Measurements from ENCODE around the gene RASGRF2. TPM values are rescaled to one million over a fixed set of nuclear protein-coding genes. Genes with fewer than 3 reads are reported as not detected.

RASGRF2 gene
- total and polyA plus RNA-seq, 11 donors: 3.6 to 16.6 (median 6.3) TPM

DNA sequence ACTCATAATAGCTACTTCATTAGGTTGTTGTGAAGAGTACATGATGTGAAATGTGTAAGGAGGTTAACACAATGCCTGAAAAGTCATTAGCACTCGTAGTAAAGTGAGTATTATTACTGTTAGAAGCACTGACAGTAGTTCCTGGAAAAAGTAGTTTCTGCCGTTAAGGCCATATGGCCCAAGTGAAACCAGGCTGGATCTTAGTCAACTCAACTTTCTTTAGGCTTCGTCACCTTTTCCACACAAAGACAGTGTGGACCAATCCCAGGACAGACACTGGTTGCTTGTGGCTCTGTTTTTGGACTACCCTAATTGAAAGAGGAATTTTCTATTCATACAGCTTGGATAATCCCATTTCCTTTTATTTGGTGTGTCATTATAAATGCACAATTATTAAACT lies 243.6 kb downstream of the RASGRF2 start:
- H3K9me3 ChIP-seq: no peaks in the 10 kb centered on the region
- intact Hi-C loops (cut with DNase I): loop anchor here in 2 of 10 donors (10.0 kb wide), 2 partner anchors 91 to 519 kb away; no protein-coding TSS in a partner anchor
- H3K27ac ChIP-seq: no peak overlapping the region
- TF ChIP-seq, protein P1, sequence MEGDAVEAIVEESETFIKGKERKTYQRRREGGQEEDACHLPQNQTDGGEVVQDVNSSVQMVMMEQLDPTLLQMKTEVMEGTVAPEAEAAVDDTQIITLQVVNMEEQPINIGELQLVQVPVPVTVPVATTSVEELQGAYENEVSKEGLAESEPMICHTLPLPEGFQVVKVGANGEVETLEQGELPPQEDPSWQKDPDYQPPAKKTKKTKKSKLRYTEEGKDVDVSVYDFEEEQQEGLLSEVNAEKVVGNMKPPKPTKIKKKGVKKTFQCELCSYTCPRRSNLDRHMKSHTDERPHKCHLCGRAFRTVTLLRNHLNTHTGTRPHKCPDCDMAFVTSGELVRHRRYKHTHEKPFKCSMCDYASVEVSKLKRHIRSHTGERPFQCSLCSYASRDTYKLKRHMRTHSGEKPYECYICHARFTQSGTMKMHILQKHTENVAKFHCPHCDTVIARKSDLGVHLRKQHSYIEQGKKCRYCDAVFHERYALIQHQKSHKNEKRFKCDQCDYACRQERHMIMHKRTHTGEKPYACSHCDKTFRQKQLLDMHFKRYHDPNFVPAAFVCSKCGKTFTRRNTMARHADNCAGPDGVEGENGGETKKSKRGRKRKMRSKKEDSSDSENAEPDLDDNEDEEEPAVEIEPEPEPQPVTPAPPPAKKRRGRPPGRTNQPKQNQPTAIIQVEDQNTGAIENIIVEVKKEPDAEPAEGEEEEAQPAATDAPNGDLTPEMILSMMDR (IDR thresholded peaks at IDR 0.05): no peak
- no peak for TF ChIP-seq POLR2A (IDR thresholded peaks at IDR 0.05)
- 91 to 95% (median 93%) methylated on average over 3 of the region's 3 CpGs for WGBS, 4 donors
- DNase-seq (no peak), ATAC-seq (no peak)
- H3K4me3 ChIP-seq: no peak overlapping the region
- peaks cover 0 to 5% (median 0%) of the 10 kb centered on the region in 12 donors for H3K4me1 ChIP-seq
- H3K36me3 ChIP-seq: peaks cover 0 to 29% (median 0%) of the 10 kb centered on the region in 9 donors
- no peaks in the 10 kb centered on the region for H3K27me3 ChIP-seq

DNA sequence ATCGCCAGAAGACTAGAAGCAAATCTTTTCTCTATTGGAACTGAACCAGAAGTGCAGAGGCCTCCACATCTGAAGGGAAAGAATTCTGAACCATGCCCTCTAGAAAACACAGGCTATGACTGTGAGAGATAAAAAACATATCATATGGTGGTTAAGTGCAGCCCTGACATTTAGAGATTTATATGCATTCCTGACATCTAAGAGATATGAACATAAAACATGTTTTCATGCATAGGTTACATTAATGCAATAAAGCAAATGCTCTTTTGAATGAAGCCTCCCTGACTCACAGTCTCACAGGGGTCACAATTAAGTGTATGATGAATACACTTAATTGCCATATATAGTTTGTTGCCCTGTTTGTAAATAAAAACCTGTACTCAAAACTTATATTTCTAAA lies 244.0 kb downstream of the RASGRF2 start:
- intact Hi-C loops (cut with DNase I): loop anchor here in 2 of 10 donors (10.0 kb wide), 2 partner anchors 91 to 519 kb away; no protein-coding TSS in a partner anchor
- no peak for DNase-seq
- WGBS, 4 donors: 95 to 100% (median 98%) methylated on average over 1 of the region's 1 CpG
- no peaks in the 10 kb centered on the region for H3K9me3 ChIP-seq
- peaks cover 0 to 5% (median 0%) of the 10 kb centered on the region in 12 donors for H3K4me1 ChIP-seq
- TF ChIP-seq, protein P1 (IDR thresholded peaks at IDR 0.05): no peak
- no peak for TF ChIP-seq POLR2A (IDR thresholded peaks at IDR 0.05)
- H3K27ac ChIP-seq: no peak overlapping the region
- no peak overlapping the region for H3K4me3 ChIP-seq
- no peaks in the 10 kb centered on the region for H3K27me3 ChIP-seq
- ATAC-seq: no peak
- peaks cover 0 to 33% (median 0%) of the 10 kb centered on the region in 9 donors for H3K36me3 ChIP-seq

DNA sequence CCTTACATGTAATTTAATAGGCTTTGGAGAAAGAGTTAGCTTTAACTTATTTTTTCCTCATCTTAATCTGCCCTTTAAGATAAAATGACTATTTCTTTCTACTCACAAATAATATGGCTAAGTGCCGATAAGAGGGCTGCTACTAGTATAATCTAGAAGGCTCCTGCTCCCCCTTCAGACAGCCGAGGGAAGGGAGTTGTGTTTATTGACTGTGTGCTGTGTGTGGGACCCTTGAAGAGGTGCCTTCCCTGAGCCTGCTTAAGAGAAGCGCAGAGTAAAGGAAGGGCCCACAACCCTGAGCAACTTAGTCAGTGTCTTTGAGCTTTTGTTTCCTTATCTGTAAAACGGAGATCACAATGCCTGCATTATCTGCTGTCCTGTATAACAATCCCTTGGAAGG lies 244.9 kb downstream of the RASGRF2 start:
- no peak overlapping the region for H3K27ac ChIP-seq
- H3K36me3 ChIP-seq: peaks cover 0 to 42% (median 0%) of the 10 kb centered on the region in 9 donors
- DNase-seq: no peak
- no peak overlapping the region for H3K4me3 ChIP-seq
- H3K27me3 ChIP-seq: no peaks in the 10 kb centered on the region
- peaks cover 0 to 5% (median 0%) of the 10 kb centered on the region in 12 donors for H3K4me1 ChIP-seq
- 66 to 90% (median 79%) methylated on average over 4 of the region's 4 CpGs for WGBS, 4 donors
- ATAC-seq: no peak
- TF ChIP-seq POLR2A (IDR thresholded peaks at IDR 0.05): no peak
- TF ChIP-seq, protein P1 (IDR thresholded peaks at IDR 0.05): no peak
- intact Hi-C loops (cut with DNase I): loop anchor here in 2 of 10 donors (10.0 kb wide), 2 partner anchors 90 to 520 kb away; no protein-coding TSS in a partner anchor
- no peaks in the 10 kb centered on the region for H3K9me3 ChIP-seq

DNA sequence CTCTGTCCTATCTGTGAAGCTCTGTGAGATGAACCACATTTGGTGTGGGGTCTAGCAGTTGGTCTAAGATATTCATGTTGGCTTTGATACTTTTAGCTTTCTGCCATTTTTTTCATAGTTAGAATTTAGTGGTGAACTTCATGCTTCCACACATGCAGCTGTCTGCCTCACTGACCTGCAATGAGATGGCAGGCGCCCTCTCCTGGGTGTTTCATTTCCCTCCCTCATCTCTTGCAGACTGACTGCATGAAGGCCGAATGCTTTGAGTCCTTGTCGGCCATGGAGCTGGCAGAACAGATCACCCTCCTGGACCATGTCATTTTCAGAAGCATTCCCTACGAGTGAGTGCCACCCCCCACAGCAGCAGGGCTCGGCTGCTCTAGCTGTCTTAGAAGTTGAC lies 246.8 kb downstream of the RASGRF2 start:
- TF ChIP-seq, protein P1 (IDR thresholded peaks at IDR 0.05): peak in 4 of 12 donors; percentile 14 to 37 (median 21)
- no peak for TF ChIP-seq POLR2A (IDR thresholded peaks at IDR 0.05)
- H3K27ac ChIP-seq: no peak overlapping the region
- peaks cover 0 to 36% (median 0%) of the 10 kb centered on the region in 9 donors for H3K36me3 ChIP-seq
- WGBS, 4 donors: 62 to 69% (median 65%) methylated on average over 5 of the region's 5 CpGs
- intact Hi-C loops (cut with DNase I): loop anchor here in 2 of 10 donors (10.0 kb wide), 2 partner anchors 88 to 522 kb away; no protein-coding TSS in a partner anchor
- no peaks in the 10 kb centered on the region for H3K27me3 ChIP-seq
- peaks cover 0 to 5% (median 0%) of the 10 kb centered on the region in 12 donors for H3K4me1 ChIP-seq
- DNase-seq: no peak
- peak in 2 of 4 donors; percentile 49 to 56 for ATAC-seq
- no peak overlapping the region for H3K4me3 ChIP-seq
- H3K9me3 ChIP-seq: no peaks in the 10 kb centered on the region
